ENCODE data around the gene RAB3D.

RAB3D gene

GRCh38 chr19:11361771-11362731, 22.6 kb upstream of the RAB3D start:
- peaks cover 0 to 2% of the 10 kb centered on the region in 2 donors for H3K36me3 ChIP-seq (replicated peaks in 1 of 2; ENCODE audit: control insufficient read depth in 2 of 2, insufficient read depth in 2 of 2, low read length in 2 of 2)
- peak overlapping the region; percentile 52 for H3K18ac ChIP-seq (ENCODE audit: low read length)
- no peak overlapping the region for H3K4ac ChIP-seq (ENCODE audit: low read length)
- H2AK5ac ChIP-seq (ENCODE audit: low read depth, low read length): peak overlapping the region; percentile 82
- no peak overlapping the region for H2BK120ac ChIP-seq (ENCODE audit: low read depth, low read length)
- no peak overlapping the region for H3K27ac ChIP-seq (replicated peaks; ENCODE audit: low read length)
- DNase-seq (ENCODE audit: low spot score): no peak
- no peak overlapping the region for H2BK12ac ChIP-seq (ENCODE audit: low read length)
- no CpG with 5 or more reads among the region's 35 CpGs for WGBS, 2 donors (ENCODE audit: extremely low coverage in 2 of 2, insufficient read length in 2 of 2, insufficient replicate concordance in 1 of 2)
- H2BK5ac ChIP-seq (ENCODE audit: low read length): no peak overlapping the region
- peaks cover 0 to 9% of the 10 kb centered on the region in 2 donors for H3K4me1 ChIP-seq (ENCODE audit: control insufficient read depth in 2 of 2, insufficient read depth in 1 of 2, low read depth in 1 of 2, low read length in 2 of 2)
- H2AFZ ChIP-seq (ENCODE audit: low read length): no peak overlapping the region
- H3K14ac ChIP-seq (ENCODE audit: low read length): no peak overlapping the region
- H3K23ac ChIP-seq (ENCODE audit: low read depth, low read length, poor library complexity): peak overlapping the region; percentile 29
- peak overlapping the region; percentile 72 for H4K8ac ChIP-seq (ENCODE audit: low read depth, low read length)
- no peak overlapping the region for H3K4me3 ChIP-seq (ENCODE audit: low read length in 2 of 2)
- peaks cover 0 to 12% (median 0%) of the 10 kb centered on the region in 3 experiments for H3K27me3 ChIP-seq (ENCODE audit: control insufficient read depth in 3 of 3, insufficient read depth in 3 of 3, low read depth in 1 of 3, low read length in 3 of 3)
- no peaks in the 10 kb centered on the region for H3K9me3 ChIP-seq (replicated peaks in 1 of 2; ENCODE audit: control insufficient read depth in 2 of 2, insufficient read depth in 1 of 2, low read depth in 1 of 2, low read length in 2 of 2)
- no peak overlapping the region for H4K91ac ChIP-seq (ENCODE audit: low read depth, low read length, poor library complexity)
- H3K9ac ChIP-seq (ENCODE audit: low read depth, low read length, poor library complexity): peak overlapping the region; percentile 32
- peak overlapping the region; percentile 32 for H2BK15ac ChIP-seq (ENCODE audit: low read length)
- peak overlapping the region; percentile 56 for H3K4me2 ChIP-seq (ENCODE audit: insufficient read depth, low read length, poor library complexity, severe bottlenecking)
- H3K79me1 ChIP-seq (ENCODE audit: low read depth, low read length): no peaks in the 10 kb centered on the region

- no peaks in the 10 kb centered on the region for H3K79me1 ChIP-seq (ENCODE audit: low read depth, low read length)
- H4K8ac ChIP-seq (ENCODE audit: low read depth, low read length): no peak overlapping the region
- no CpG with 5 or more reads among the region's 43 CpGs for WGBS, 2 donors (ENCODE audit: extremely low coverage in 2 of 2, insufficient read length in 2 of 2, insufficient replicate concordance in 1 of 2)
- H3K9ac ChIP-seq (ENCODE audit: low read depth, low read length, poor library complexity): peak overlapping the region; percentile 86
- H3K4me2 ChIP-seq (ENCODE audit: insufficient read depth, low read length, poor library complexity, severe bottlenecking): peak overlapping the region; percentile 56
- H2AFZ ChIP-seq (ENCODE audit: low read length): no peak overlapping the region
- H3K18ac ChIP-seq (ENCODE audit: low read length): peak overlapping the region; percentile 82
- peaks cover 0 to 15% (median 0%) of the 10 kb centered on the region in 3 experiments for H3K27me3 ChIP-seq (ENCODE audit: control insufficient read depth in 3 of 3, insufficient read depth in 3 of 3, low read depth in 1 of 3, low read length in 3 of 3)
- peaks cover 0 to 9% of the 10 kb centered on the region in 2 donors for H3K4me1 ChIP-seq (ENCODE audit: control insufficient read depth in 2 of 2, insufficient read depth in 1 of 2, low read depth in 1 of 2, low read length in 2 of 2)
- peak overlapping the region; percentile 21 for H2AK5ac ChIP-seq (ENCODE audit: low read depth, low read length)
- H2BK5ac ChIP-seq (ENCODE audit: low read length): peak overlapping the region; percentile 22
- H3K9me3 ChIP-seq (replicated peaks in 1 of 2; ENCODE audit: control insufficient read depth in 2 of 2, insufficient read depth in 1 of 2, low read depth in 1 of 2, low read length in 2 of 2): no peaks in the 10 kb centered on the region
- H4K91ac ChIP-seq (ENCODE audit: low read depth, low read length, poor library complexity): no peak overlapping the region
- no peak overlapping the region for H3K27ac ChIP-seq (replicated peaks; ENCODE audit: low read length)
- H3K4me3 ChIP-seq (ENCODE audit: low read length in 2 of 2): peak overlapping the region in 1 of 2 donors; percentile 72
- H3K36me3 ChIP-seq (replicated peaks in 1 of 2; ENCODE audit: control insufficient read depth in 2 of 2, insufficient read depth in 2 of 2, low read length in 2 of 2): peaks cover 0 to 2% of the 10 kb centered on the region in 2 donors
- peak overlapping the region; percentile 29 for H3K23ac ChIP-seq (ENCODE audit: low read depth, low read length, poor library complexity)
- peak overlapping the region; percentile 45 for H2BK15ac ChIP-seq (ENCODE audit: low read length)
- peak; percentile 86 for DNase-seq (ENCODE audit: low spot score)
- peak overlapping the region; percentile 24 for H2BK12ac ChIP-seq (ENCODE audit: low read length)
- H3K4ac ChIP-seq (ENCODE audit: low read length): no peak overlapping the region
- peak overlapping the region; percentile 24 for H2BK120ac ChIP-seq (ENCODE audit: low read depth, low read length)
- peak overlapping the region; percentile 90 for H3K14ac ChIP-seq (ENCODE audit: low read length)
These were observed 21.7 kb upstream of the RAB3D start for GRCh38 chr19:11361037-11361770.

GRCh38 chr19:11359421-11359820, 20.0 kb upstream of the RAB3D start:
- no peak overlapping the region for H4K8ac ChIP-seq (ENCODE audit: low read depth, low read length)
- no peak overlapping the region for H2BK12ac ChIP-seq (ENCODE audit: low read length)
- peak overlapping the region; percentile 6 for H2BK15ac ChIP-seq (ENCODE audit: low read length)
- peaks cover 4 to 14% of the 10 kb centered on the region in 2 donors for H3K4me1 ChIP-seq (ENCODE audit: control insufficient read depth in 2 of 2, insufficient read depth in 1 of 2, low read depth in 1 of 2, low read length in 2 of 2)
- H2BK120ac ChIP-seq (ENCODE audit: low read depth, low read length): no peak overlapping the region
- peak overlapping the region; percentile 72 for H3K18ac ChIP-seq (ENCODE audit: low read length)
- H3K14ac ChIP-seq (ENCODE audit: low read length): peak overlapping the region; percentile 47
- peak overlapping the region; percentile 60 for H3K23ac ChIP-seq (ENCODE audit: low read depth, low read length, poor library complexity)
- H3K4me2 ChIP-seq (ENCODE audit: insufficient read depth, low read length, poor library complexity, severe bottlenecking): peak overlapping the region; percentile 0
- WGBS, 2 donors (ENCODE audit: extremely low coverage in 2 of 2, insufficient read length in 2 of 2, insufficient replicate concordance in 1 of 2): no CpG with 5 or more reads among the region's 11 CpGs
- H3K27ac ChIP-seq (replicated peaks; ENCODE audit: low read length): no peak overlapping the region
- peak overlapping the region; percentile 61 for H2AK5ac ChIP-seq (ENCODE audit: low read depth, low read length)
- no peak overlapping the region for H3K4me3 ChIP-seq (ENCODE audit: low read length in 2 of 2)
- H2BK5ac ChIP-seq (ENCODE audit: low read length): peak overlapping the region; percentile 71
- no peak overlapping the region for H2AFZ ChIP-seq (ENCODE audit: low read length)
- no peaks in the 10 kb centered on the region for H3K9me3 ChIP-seq (replicated peaks in 1 of 2; ENCODE audit: control insufficient read depth in 2 of 2, insufficient read depth in 1 of 2, low read depth in 1 of 2, low read length in 2 of 2)
- H3K79me1 ChIP-seq (ENCODE audit: low read depth, low read length): no peaks in the 10 kb centered on the region
- H3K27me3 ChIP-seq (ENCODE audit: control insufficient read depth in 3 of 3, insufficient read depth in 3 of 3, low read depth in 1 of 3, low read length in 3 of 3): peaks cover 0 to 18% (median 0%) of the 10 kb centered on the region in 3 experiments
- H3K36me3 ChIP-seq (replicated peaks in 1 of 2; ENCODE audit: control insufficient read depth in 2 of 2, insufficient read depth in 2 of 2, low read length in 2 of 2): no peaks in the 10 kb centered on the region
- H3K4ac ChIP-seq (ENCODE audit: low read length): no peak overlapping the region
- H3K9ac ChIP-seq (ENCODE audit: low read depth, low read length, poor library complexity): no peak overlapping the region
- no peak overlapping the region for H4K91ac ChIP-seq (ENCODE audit: low read depth, low read length, poor library complexity)
- DNase-seq (ENCODE audit: low spot score): no peak
